ENCODE measurements around the gene KIF1A. TPM values are rescaled to one million over a fixed set of nuclear protein-coding genes. Genes with fewer than 3 reads are reported as not detected.

The KIF1A gene
- polyA plus RNA-seq, 1 donor (not counting 4 experiments of a cell fraction or from before 2014, with no cell fraction given) = not detected

GRCh38 chr2:240806006-240806405, 14.0 kb downstream of the KIF1A start:
- TF ChIP-seq EZH2 (IDR thresholded peaks at IDR 0.05; ENCODE audit: low read length) = no peak
- TF ChIP-seq CTCF (optimal IDR thresholded peaks at IDR 0.05 in 1 of 3, IDR thresholded peaks at IDR 0.05 in 1 of 3, conservative IDR thresholded peaks at IDR 0.05 in 1 of 3; ENCODE audit: extremely low read depth in 1 of 3, insufficient read depth in 2 of 3, low read length in 3 of 3) = no peak
- Histone ChIP-seq H3K9me1 (ENCODE audit: control insufficient read depth, extremely low read depth, insufficient read depth, low read length) (no peaks in the 10 kb centered on the region), H3K9ac (ENCODE audit: control insufficient read depth, extremely low read depth, insufficient read depth, low read length) (no peak overlapping the region), H3K27ac (ENCODE audit: control insufficient read depth, insufficient read depth, low read length) (no peak overlapping the region), H3K4me2 (ENCODE audit: control insufficient read depth, extremely low read depth, insufficient read depth, low read depth, low read length) (no peak overlapping the region), H3K4me1 (ENCODE audit: control insufficient read depth, extremely low read depth, insufficient read depth, low read length) (no peaks in the 10 kb centered on the region), H3K36me3 (ENCODE audit: control insufficient read depth in 2 of 2, extremely low read depth in 1 of 2, insufficient read depth in 2 of 2, low read length in 2 of 2) (no peaks in the 10 kb centered on the region), H3K27me3 (ENCODE audit: control insufficient read depth, extremely low read depth, insufficient read depth, low read length) (peaks cover 11% of the 10 kb centered on the region), H4K20me1 (ENCODE audit: control insufficient read depth, extremely low read depth, insufficient read depth, low read length) (no peaks in the 10 kb centered on the region), H2AFZ (ENCODE audit: control insufficient read depth, low read length) (no peak overlapping the region), H3K79me2 (ENCODE audit: control insufficient read depth, insufficient read depth, low read length) (no peaks in the 10 kb centered on the region), H3K4me3 (ENCODE audit: control insufficient read depth in 2 of 3, extremely low read depth in 1 of 3, insufficient read depth in 2 of 3, low read depth in 1 of 3, low read length in 3 of 3) (no peak overlapping the region), H3K9me3 (ENCODE audit: control insufficient read depth, low read depth, low read length) (no peaks in the 10 kb centered on the region)
- DNase-seq (ENCODE audit: low read depth, low spot score) (no peak), FAIRE-seq (no peak)
- dilution Hi-C loops (cut with MboI; ENCODE audit: extremely low pct_ligation_motif_present, low sequenced_read_pairs) = no loop called here

- Histone ChIP-seq H3K36me3 (ENCODE audit: control insufficient read depth in 2 of 2, extremely low read depth in 1 of 2, insufficient read depth in 2 of 2, low read length in 2 of 2) (no peaks in the 10 kb centered on the region), H3K9me1 (ENCODE audit: control insufficient read depth, extremely low read depth, insufficient read depth, low read length) (no peaks in the 10 kb centered on the region), H3K79me2 (ENCODE audit: control insufficient read depth, insufficient read depth, low read length) (no peaks in the 10 kb centered on the region), H3K27me3 (ENCODE audit: control insufficient read depth, extremely low read depth, insufficient read depth, low read length) (peaks cover 36% of the 10 kb centered on the region), H2AFZ (ENCODE audit: control insufficient read depth, low read length) (no peak overlapping the region), H3K4me3 (ENCODE audit: control insufficient read depth in 2 of 3, extremely low read depth in 1 of 3, insufficient read depth in 2 of 3, low read depth in 1 of 3, low read length in 3 of 3) (no peak overlapping the region), H4K20me1 (ENCODE audit: control insufficient read depth, extremely low read depth, insufficient read depth, low read length) (no peaks in the 10 kb centered on the region), H3K27ac (ENCODE audit: control insufficient read depth, insufficient read depth, low read length) (no peak overlapping the region), H3K9ac (ENCODE audit: control insufficient read depth, extremely low read depth, insufficient read depth, low read length) (no peak overlapping the region), H3K4me1 (ENCODE audit: control insufficient read depth, extremely low read depth, insufficient read depth, low read length) (no peaks in the 10 kb centered on the region), H3K4me2 (ENCODE audit: control insufficient read depth, extremely low read depth, insufficient read depth, low read depth, low read length) (no peak overlapping the region), H3K9me3 (ENCODE audit: control insufficient read depth, low read depth, low read length) (no peaks in the 10 kb centered on the region)
- no peak for DNase-seq (ENCODE audit: low read depth, low spot score)
- FAIRE-seq = no peak
- dilution Hi-C loops (cut with MboI; ENCODE audit: extremely low pct_ligation_motif_present, low sequenced_read_pairs) = no loop called here
- TF ChIP-seq CTCF (optimal IDR thresholded peaks at IDR 0.05 in 1 of 3, IDR thresholded peaks at IDR 0.05 in 1 of 3, conservative IDR thresholded peaks at IDR 0.05 in 1 of 3; ENCODE audit: extremely low read depth in 1 of 3, insufficient read depth in 2 of 3, low read length in 3 of 3) = no peak
- no peak for TF ChIP-seq EZH2 (IDR thresholded peaks at IDR 0.05; ENCODE audit: low read length)
These were observed 16.8 kb downstream of the KIF1A start for GRCh38 chr2:240803191-240803590.
